Measurements from ENCODE around the gene KSR1.

- TF ChIP-seq CTCF (IDR thresholded peaks at IDR 0.05) (no peak), POLR2A (IDR thresholded peaks at IDR 0.05) (no peak)
These were observed 73.1 kb downstream of the KSR1 start for GRCh38 chr17:27529230-27529796.
